Measurements from ENCODE around the gene MCF2L. TPM values are rescaled to one million over a fixed set of nuclear protein-coding genes. Genes with fewer than 3 reads are reported as not detected.
"Not testable (repeated sequence)": the region's sequence is repeated elsewhere in the genome, so short reads cannot be mapped to it uniquely, and the experiment has no call there.

The MCF2L gene
- total RNA-seq, 1 experiment from 2014 or later = 22.1 TPM

- intact Hi-C loops (cut with micrococcal nuclease; ENCODE audit: unreplicated experiment) = no loop called here
- Histone ChIP-seq H3K4me3 (ENCODE audit: low read depth, low read length) (no peak overlapping the region), H3K4me1 (peaks cover 3% of the 10 kb centered on the region; the same call in 1 of the 2 replicates), H3K9me3 (peaks cover 8% of the 10 kb centered on the region; the same call in 1 of the 2 replicates), H3K36me3 (ENCODE audit: control insufficient read depth, insufficient read depth, low read length) (no peaks in the 10 kb centered on the region), H3K27me3 (replicated peaks; ENCODE audit: control insufficient read depth, insufficient read depth, low read length) (no peaks in the 10 kb centered on the region)
- no TSS peak for BruUV-seq (replicated peaks)
- Mint-ChIP-seq H3K36me3 (ENCODE audit: insufficient read depth, unreplicated experiment) (peaks cover 8% of the 10 kb centered on the region), H3K9me3 (ENCODE audit: unreplicated experiment) (no peaks in the 10 kb centered on the region), H3K4me1 (ENCODE audit: low read depth, unreplicated experiment) (no peaks in the 10 kb centered on the region), H3K27ac (ENCODE audit: unreplicated experiment) (no peak overlapping the region), H3K27me3 (ENCODE audit: insufficient read depth, unreplicated experiment) (no peaks in the 10 kb centered on the region), H3K4me3 (ENCODE audit: unreplicated experiment) (no peak overlapping the region)
- no peak for TF ChIP-seq CTCF (IDR thresholded peaks at IDR 0.05; ENCODE audit: insufficient read depth in 1 of 2, low read depth in 1 of 2, low read length in 1 of 2, severe bottlenecking in 1 of 2, unreplicated experiment in 1 of 2)
- DNase-seq = peak in 1 of 2 experiments; percentile 26
- ChIA-PET CTCF (no interaction called here), POLR2A (no interaction called here)
Observed at GRCh38 chr13:113110852-113111315, 141.9 kb downstream of the MCF2L start.

GRCh38 chr13:113111821-113112220 is 142.8 kb downstream of the MCF2L start:
- CTCF ChIA-PET; H3K4me1 ChIP-seq; H3K4me1 Mint-ChIP-seq (ENCODE audit: low read depth, unreplicated experiment); H3K4me3 ChIP-seq (ENCODE audit: low read depth, low read length); BruUV-seq (replicated peaks); H3K27me3 Mint-ChIP-seq (ENCODE audit: insufficient read depth, unreplicated experiment); H3K9me3 ChIP-seq; intact Hi-C loops (cut with micrococcal nuclease; ENCODE audit: unreplicated experiment); H3K36me3 ChIP-seq (ENCODE audit: control insufficient read depth, insufficient read depth, low read length); H3K9me3 Mint-ChIP-seq (ENCODE audit: unreplicated experiment); DNase-seq; H3K36me3 Mint-ChIP-seq (ENCODE audit: insufficient read depth, unreplicated experiment); H3K4me3 Mint-ChIP-seq (ENCODE audit: unreplicated experiment); H3K27ac Mint-ChIP-seq (ENCODE audit: unreplicated experiment); POLR2A ChIA-PET; H3K27me3 ChIP-seq (replicated peaks; ENCODE audit: control insufficient read depth, insufficient read depth, low read length): not testable (repeated sequence)

GRCh38 chr13:113112475-113112874 is 143.5 kb downstream of the MCF2L start:
- CTCF ChIA-PET; DNase-seq; H3K9me3 ChIP-seq; H3K27ac Mint-ChIP-seq (ENCODE audit: unreplicated experiment); H3K27me3 ChIP-seq (replicated peaks; ENCODE audit: control insufficient read depth, insufficient read depth, low read length); H3K36me3 ChIP-seq (ENCODE audit: control insufficient read depth, insufficient read depth, low read length); intact Hi-C loops (cut with micrococcal nuclease; ENCODE audit: unreplicated experiment); POLR2A ChIA-PET; H3K4me3 ChIP-seq (ENCODE audit: low read depth, low read length); H3K4me1 ChIP-seq; H3K4me3 Mint-ChIP-seq (ENCODE audit: unreplicated experiment); H3K27me3 Mint-ChIP-seq (ENCODE audit: insufficient read depth, unreplicated experiment); BruUV-seq (replicated peaks); H3K36me3 Mint-ChIP-seq (ENCODE audit: insufficient read depth, unreplicated experiment); H3K4me1 Mint-ChIP-seq (ENCODE audit: low read depth, unreplicated experiment); H3K9me3 Mint-ChIP-seq (ENCODE audit: unreplicated experiment): not testable (repeated sequence)

GRCh38 chr13:113112893-113113845 is 144.2 kb downstream of the MCF2L start:
- Mint-ChIP-seq H3K27ac (ENCODE audit: unreplicated experiment) (no peak overlapping the region), H3K4me3 (ENCODE audit: unreplicated experiment) (no peak overlapping the region), H3K36me3 (ENCODE audit: insufficient read depth, unreplicated experiment) (peaks cover 7% of the 10 kb centered on the region), H3K9me3 (ENCODE audit: unreplicated experiment) (no peaks in the 10 kb centered on the region), H3K27me3 (ENCODE audit: insufficient read depth, unreplicated experiment) (no peaks in the 10 kb centered on the region), H3K4me1 (ENCODE audit: low read depth, unreplicated experiment) (no peaks in the 10 kb centered on the region)
- peaks cover 8% of the 10 kb centered on the region for H3K4me1 ChIP-seq
- H3K4me3 ChIP-seq (ENCODE audit: low read depth, low read length) = no peak overlapping the region
- CTCF ChIA-PET = no interaction called here
- TF ChIP-seq CTCF (IDR thresholded peaks at IDR 0.05; ENCODE audit: insufficient read depth in 1 of 2, low read depth in 1 of 2, low read length in 1 of 2, severe bottlenecking in 1 of 2, unreplicated experiment in 1 of 2) = no peak
- intact Hi-C loops (cut with micrococcal nuclease; ENCODE audit: unreplicated experiment) = no loop called here
- no peaks in the 10 kb centered on the region for H3K36me3 ChIP-seq (ENCODE audit: control insufficient read depth, insufficient read depth, low read length)
- no TSS peak for BruUV-seq (replicated peaks)
- POLR2A ChIA-PET = no interaction called here
- no peaks in the 10 kb centered on the region for H3K27me3 ChIP-seq (replicated peaks; ENCODE audit: control insufficient read depth, insufficient read depth, low read length)
- peaks cover 8% of the 10 kb centered on the region; the same call in 1 of the 2 replicates for H3K9me3 ChIP-seq
- DNase-seq = no peak

Measured in Caco-2 (cell line).